Right cardiac atrium (tissue), 5 donors: ENCODE data around the gene RHOH. TPM values are rescaled to one million over a fixed set of nuclear protein-coding genes. Genes with fewer than 3 reads are reported as not detected.

ENCODE experiments used
- ATAC-seq, 2 donors: fragments of 200-7000 bp; cut with Tn5 transposase; one replicate each; pipeline versions ENCODE4 v1.8.0 to v1.9.1; 2020; ENCODE audit warnings: moderate library complexity in 2 of 2, mild to moderate bottlenecking in 1 of 2
- DNase-seq, 3 donors: peaks; one replicate each; pipeline ENCODE4 v3.0.0-alpha.2; 2020
- H3K27ac ChIP-seq: one replicate; pipeline ENCODE4 v1.5.1; 2013; ENCODE audit warnings: mild to moderate bottlenecking, low read length, control low read depth, moderate library complexity
- H3K27me3 ChIP-seq: one replicate; pipeline ENCODE4 v1.6.1; 2013; ENCODE audit not compliant: control insufficient read depth, insufficient read depth
- H3K4me1 ChIP-seq: one replicate; pipeline ENCODE4 v1.6.1; 2013; ENCODE audit warnings: low read length; ENCODE audit not compliant: control insufficient read depth, insufficient read depth
- H3K4me3 ChIP-seq: one replicate; pipeline ENCODE4 v1.5.1; 2013; ENCODE audit warnings: low read length, control low read depth
- H3K9me3 ChIP-seq: one replicate; pipeline ENCODE4 v1.6.1; 2013; ENCODE audit warnings: low read length; ENCODE audit not compliant: control insufficient read depth
- WGBS: extraction: QIAGEN DNeasy Blood & Tissue Kit; methylation state at CpG from one replicate; pipeline ENCODE4 v1.1.7; 2013; 5-methylcytosine and 5-hydroxymethylcytosine counted together
- intact Hi-C, 4 donors: fragments of 100-400 bp; cut with DNase I; formaldehyde crosslinking; loops; one replicate each; pipeline versions ENCODE4 v1.11.0 to v1.14.0; 2022 to 2023
- polyA plus RNA-seq: library from polyadenylated mRNA; stranded (reverse); fragments of 200-250 nt; gene quantifications from one replicate; pipeline ENCODE4 v1.2.3, GENCODE V29; 2013
- total RNA-seq, 4 donors: library from RNA; stranded (reverse); fragmentation: NEBNext Ultra II Directional; extraction: Animal tissue kit (Norgen Biotek cat#: 25700); gene quantifications; one replicate each; pipeline ENCODE4 v1.2.1, GENCODE V29; 2021
- donor health status: healthy with polysubstance abuse.
- donor health status: DM: no; HTN: yes; CAD: no.
- donor health status: DM: no; HTN: no; CAD: no.
- donor health status: DM: no; HTN: yes; CAD: no; lungs with severe emphysema.
- donor health status: DM: yes; HTN: yes; CAD: no.

Gene RHOH
- total and polyA plus RNA-seq, 5 donors = 0.07 to 1.0 (median 0.37) TPM

GRCh38 chr4:40187386-40187906 lies 9.4 kb upstream of the RHOH start:
- Histone ChIP-seq H3K27me3 (no peaks in the 10 kb centered on the region), H3K9me3 (no peaks in the 10 kb centered on the region), H3K4me1 (no peaks in the 10 kb centered on the region), H3K4me3 (no peak overlapping the region), H3K27ac (no peak overlapping the region)
- 91% methylated on average over 4 of the region's 4 CpGs for WGBS
- no peak for DNase-seq
- intact Hi-C loops = no loop called here
- ATAC-seq = no peak

DNA sequence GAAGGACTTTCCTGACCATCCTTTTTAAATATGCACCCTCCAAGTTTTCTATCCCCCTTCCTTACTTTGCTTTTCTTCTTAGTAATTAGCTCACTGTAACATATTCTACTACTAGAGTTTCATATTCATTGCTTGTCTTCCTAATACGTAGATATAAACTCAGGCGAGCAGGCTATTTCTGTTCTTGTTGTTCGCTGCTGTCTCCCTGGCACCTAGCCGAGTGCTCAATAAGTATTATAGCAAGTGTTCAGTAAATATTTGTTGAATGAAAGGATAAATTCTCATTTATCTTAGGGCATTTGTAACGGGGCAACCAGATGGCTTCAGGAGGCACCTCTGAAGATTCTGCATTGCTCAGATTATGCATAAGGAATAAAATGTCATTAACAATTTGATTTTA lies 6.8 kb upstream of the RHOH start:
- Histone ChIP-seq H3K27me3 (no peaks in the 10 kb centered on the region), H3K27ac (no peak overlapping the region), H3K9me3 (no peaks in the 10 kb centered on the region), H3K4me3 (no peak overlapping the region), H3K4me1 (no peaks in the 10 kb centered on the region)
- 49% methylated on average over 5 of the region's 5 CpGs for WGBS
- ATAC-seq (no peak), DNase-seq (no peak)
- intact Hi-C loops = no loop called here

- WGBS = 81% methylated on average over 5 of the region's 5 CpGs
- H3K4me3 ChIP-seq = no peak overlapping the region
- intact Hi-C loops = no loop called here
- ATAC-seq (no peak), DNase-seq (no peak)
- no peaks in the 10 kb centered on the region for H3K27me3 ChIP-seq
- no peaks in the 10 kb centered on the region for H3K4me1 ChIP-seq
- H3K9me3 ChIP-seq = no peaks in the 10 kb centered on the region
- no peak overlapping the region for H3K27ac ChIP-seq
These were observed 6.4 kb upstream of the RHOH start for GRCh38 chr4:40190465-40190864.

- no peaks in the 10 kb centered on the region for H3K4me1 ChIP-seq
- 67% methylated on average over 14 of the region's 14 CpGs for WGBS
- no peak overlapping the region for H3K27ac ChIP-seq
- no peaks in the 10 kb centered on the region for H3K9me3 ChIP-seq
- ATAC-seq = no peak
- no peak overlapping the region for H3K4me3 ChIP-seq
- intact Hi-C loops = no loop called here
- no peak for DNase-seq
- no peaks in the 10 kb centered on the region for H3K27me3 ChIP-seq
These were observed 5.7 kb upstream of the RHOH start for GRCh38 chr4:40190880-40191815.

DNA sequence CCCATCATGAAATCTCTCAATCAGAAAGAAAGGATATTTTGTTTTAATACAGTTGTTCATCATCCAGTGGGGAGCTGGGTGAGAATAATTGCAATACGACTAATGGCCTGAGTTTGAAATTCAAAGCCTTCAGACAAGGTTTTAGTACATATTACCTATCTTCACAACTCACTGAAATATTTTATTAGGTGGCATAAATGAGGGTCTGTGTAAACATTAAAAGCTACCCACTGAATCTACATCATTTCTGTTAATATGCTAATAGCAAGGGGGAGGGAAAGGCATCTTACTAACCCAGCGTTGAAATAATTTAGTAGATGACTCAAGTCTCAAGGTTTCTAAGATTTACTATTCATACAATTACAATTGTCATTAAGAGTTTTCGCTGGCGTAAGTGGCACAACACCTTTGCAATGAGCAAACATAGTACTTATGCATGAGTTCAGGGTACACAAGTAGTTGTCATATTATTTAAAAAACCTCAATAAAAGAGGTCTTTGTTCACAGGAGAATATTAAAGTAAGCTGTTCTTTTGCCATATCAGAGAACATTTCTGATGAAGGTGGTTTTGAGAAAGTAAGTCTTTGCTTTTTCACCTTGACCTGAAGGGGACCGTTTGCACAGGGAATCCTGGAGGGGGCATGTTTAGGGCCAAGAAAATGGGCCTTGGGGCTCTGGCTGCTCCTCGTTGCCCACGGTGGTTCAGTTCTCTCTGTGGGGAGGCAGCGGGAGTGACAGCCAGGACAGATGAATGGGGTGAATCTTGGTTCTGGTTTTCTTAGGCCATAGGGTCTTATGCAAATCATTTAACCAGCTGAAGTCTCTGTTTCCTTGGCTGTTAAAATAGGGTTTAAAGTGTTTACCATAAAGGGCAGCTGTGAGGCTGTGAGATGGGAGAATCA lies 4.5 kb upstream of the RHOH start:
- WGBS = 83% methylated on average over 8 of the region's 8 CpGs

DNA sequence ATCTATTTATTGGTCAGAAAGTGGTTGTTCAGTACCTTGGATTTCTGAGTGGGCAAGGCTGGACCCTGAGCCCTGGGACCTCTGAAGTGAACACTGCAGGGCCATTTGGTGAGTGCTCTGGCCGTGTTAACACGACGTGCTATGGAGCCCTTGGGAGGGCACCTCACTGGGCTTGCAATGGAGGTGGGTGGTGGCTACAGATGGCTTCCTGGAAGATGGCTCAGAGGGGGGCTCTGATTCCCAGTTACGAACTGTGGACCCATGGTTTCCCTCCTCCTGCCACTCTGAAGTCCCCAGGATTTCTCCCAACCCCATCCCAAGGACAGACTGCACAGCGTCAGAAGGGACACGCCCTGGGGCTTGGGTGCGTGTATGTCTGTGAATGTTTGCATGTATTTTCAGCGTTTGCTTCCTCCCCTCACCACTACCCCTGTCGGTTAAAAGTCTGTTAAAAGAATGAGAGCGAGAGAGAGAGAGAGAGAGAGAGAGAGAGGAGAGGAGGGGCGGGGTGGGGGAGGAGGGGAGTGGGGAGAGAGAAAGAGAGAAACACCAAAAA lies 3.7 kb upstream of the RHOH start:
- H3K9me3 ChIP-seq = no peaks in the 10 kb centered on the region
- no peaks in the 10 kb centered on the region for H3K27me3 ChIP-seq
- ATAC-seq (no peak), DNase-seq (no peak)
- no peak overlapping the region for H3K4me3 ChIP-seq
- no peak overlapping the region for H3K27ac ChIP-seq
- intact Hi-C loops = no loop called here
- WGBS = 65% methylated on average over 11 of the region's 11 CpGs
- H3K4me1 ChIP-seq = no peaks in the 10 kb centered on the region

More for the DNA sequence above, 4.5 kb upstream of the RHOH start:
- Histone ChIP-seq H3K4me3 (no peak overlapping the region), H3K4me1 (no peaks in the 10 kb centered on the region), H3K27ac (no peak overlapping the region), H3K9me3 (no peaks in the 10 kb centered on the region), H3K27me3 (no peaks in the 10 kb centered on the region)
- no peak for ATAC-seq
- no peak for DNase-seq
- intact Hi-C loops = no loop called here

GRCh38 chr4:40193578-40193977 lies 3.3 kb upstream of the RHOH start:
- Histone ChIP-seq H3K4me1 (no peaks in the 10 kb centered on the region), H3K9me3 (no peaks in the 10 kb centered on the region), H3K27ac (no peak overlapping the region), H3K4me3 (no peak overlapping the region), H3K27me3 (no peaks in the 10 kb centered on the region)
- intact Hi-C loops = no loop called here
- WGBS = 78% methylated on average over 7 of the region's 7 CpGs
- no peak for DNase-seq
- no peak for ATAC-seq

- Histone ChIP-seq H3K4me3 (no peak overlapping the region), H3K27me3 (no peaks in the 10 kb centered on the region), H3K27ac (no peak overlapping the region), H3K9me3 (no peaks in the 10 kb centered on the region), H3K4me1 (no peaks in the 10 kb centered on the region)
- no peak for DNase-seq
- intact Hi-C loops = no loop called here
- ATAC-seq = no peak
- WGBS = 51% methylated on average over 14 of the region's 14 CpGs
These were observed 2.1 kb upstream of the RHOH start for GRCh38 chr4:40194602-40195161.

DNA sequence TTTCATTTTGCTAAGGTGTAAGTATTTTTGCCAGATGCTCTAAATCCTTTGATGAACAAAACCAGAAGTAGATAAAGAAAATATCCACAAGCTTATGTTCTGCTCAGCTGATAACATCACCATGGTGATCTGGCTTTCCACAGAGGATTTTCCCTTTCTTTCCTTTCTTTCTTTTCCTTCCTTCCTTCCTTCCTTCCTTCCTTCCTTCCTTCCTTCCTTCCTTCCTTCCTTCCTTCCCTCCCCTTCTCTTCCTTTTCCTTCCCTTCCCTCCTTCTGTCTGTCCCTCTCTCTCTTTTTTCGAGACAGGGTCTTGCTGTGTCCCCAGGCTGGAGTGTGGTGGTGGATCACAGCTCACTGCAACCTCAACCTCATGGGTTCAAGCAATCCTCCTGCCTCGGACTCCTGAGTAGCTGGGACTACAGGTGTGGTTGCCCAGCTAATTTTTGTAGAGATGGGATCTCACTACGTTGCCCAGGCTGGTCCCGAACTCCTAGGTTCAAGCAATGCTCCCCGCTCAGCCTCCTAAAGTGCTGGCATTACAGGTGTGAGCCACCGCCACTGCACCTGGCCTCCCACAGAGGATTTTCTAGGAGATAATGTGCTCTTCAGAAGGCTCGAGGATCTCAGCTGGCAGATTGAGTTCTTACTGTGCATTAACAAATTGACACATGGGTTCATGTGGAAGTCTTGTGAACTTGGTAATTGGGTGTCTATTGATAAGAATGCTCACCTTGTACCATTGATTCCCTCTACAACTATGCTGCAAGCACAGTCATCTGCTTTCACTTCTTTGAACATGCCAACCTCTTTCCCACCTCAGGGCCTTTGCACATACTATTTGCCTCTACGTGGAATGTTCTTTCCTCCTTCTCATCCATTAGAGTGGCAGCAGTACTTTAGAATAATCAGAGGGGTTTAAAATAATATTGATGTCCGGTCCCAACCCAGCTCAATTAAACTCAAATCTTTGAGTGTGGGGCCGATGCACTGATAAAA lies 1.4 kb upstream of the RHOH start:
- no peaks in the 10 kb centered on the region for H3K27me3 ChIP-seq
- H3K4me1 ChIP-seq = no peaks in the 10 kb centered on the region
- intact Hi-C loops = no loop called here
- H3K9me3 ChIP-seq = no peaks in the 10 kb centered on the region
- no peak overlapping the region for H3K27ac ChIP-seq
- no peak overlapping the region for H3K4me3 ChIP-seq
- WGBS = 94% methylated on average over 10 of the region's 10 CpGs
- no peak for DNase-seq
- ATAC-seq = no peak

- no peaks in the 10 kb centered on the region for H3K9me3 ChIP-seq
- intact Hi-C loops = no loop called here
- 94% methylated on average over 8 of the region's 8 CpGs for WGBS
- ATAC-seq (no peak), DNase-seq (no peak)
- H3K4me3 ChIP-seq = no peak overlapping the region
- no peak overlapping the region for H3K27ac ChIP-seq
- H3K27me3 ChIP-seq = no peaks in the 10 kb centered on the region
- no peaks in the 10 kb centered on the region for H3K4me1 ChIP-seq
These were observed 559 bp upstream of the RHOH start for GRCh38 chr4:40196272-40196671.
